Left ventricle myocardium superior (tissue), 1 donor: ENCODE measurements around the gene FGGY. TPM values are rescaled to one million over a fixed set of nuclear protein-coding genes. Genes with fewer than 3 reads are reported as not detected.

Experiments used
- ATAC-seq: fragments of 200-7000 bp; cut with Tn5 transposase; one replicate; pipeline ENCODE4 v1.9.1; 2020; ENCODE audit warnings: mild to moderate bottlenecking, moderate library complexity
- DNase-seq: peaks from one replicate; pipeline ENCODE4 v3.0.0-alpha.2; 2020
- intact Hi-C: fragments of 100-400 bp; cut with micrococcal nuclease; formaldehyde crosslinking; loops from one replicate; pipeline ENCODE4 v1.11.0; 2022
- total RNA-seq: library from RNA; stranded (reverse); fragmentation: NEBNext Ultra II Directional; extraction: Animal tissue kit (Norgen Biotek cat#: 25700); gene quantifications from one replicate; pipeline ENCODE4 v1.2.1, GENCODE V29; 2021
- donor health status: DM: no; HTN: yes; CAD: no; lungs with severe emphysema.

FGGY gene
- total RNA-seq, 1 donor from 2014 or later, result 29.7 TPM

GRCh38 chr1:59672851-59673572 is 376.1 kb downstream of the FGGY start:
- intact Hi-C loops, result no loop called here
- no peak for ATAC-seq

GRCh38 chr1:59673573-59674450 is 376.9 kb downstream of the FGGY start:
- ATAC-seq (no peak), DNase-seq (no peak)
- intact Hi-C loops, result no loop called here

More at GRCh38 chr1:59672851-59673572, 376.1 kb downstream of the FGGY start:
- no peak for DNase-seq

GRCh38 chr1:59674595-59674994 is 377.7 kb downstream of the FGGY start:
- intact Hi-C loops, result no loop called here
- no peak for DNase-seq

GRCh38 chr1:59675936-59676335 is 379.0 kb downstream of the FGGY start:
- ATAC-seq (no peak), DNase-seq (no peak)
- intact Hi-C loops, result no loop called here

More at GRCh38 chr1:59674595-59674994, 377.7 kb downstream of the FGGY start:
- ATAC-seq, result peak; percentile 63

- ATAC-seq, result peak; percentile 60
- intact Hi-C loops, result no loop called here
Measured at GRCh38 chr1:59678040-59678439, 381.1 kb downstream of the FGGY start.

GRCh38 chr1:59678493-59679228 is 381.8 kb downstream of the FGGY start:
- ATAC-seq (no peak), DNase-seq (no peak)
- intact Hi-C loops, result no loop called here

More at GRCh38 chr1:59678040-59678439, 381.1 kb downstream of the FGGY start:
- DNase-seq, result no peak

GRCh38 chr1:59680044-59680443 is 383.1 kb downstream of the FGGY start:
- intact Hi-C loops, result no loop called here
- DNase-seq, result no peak

GRCh38 chr1:59682396-59683080 is 385.6 kb downstream of the FGGY start:
- ATAC-seq (no peak), DNase-seq (no peak)
- intact Hi-C loops, result no loop called here

More at GRCh38 chr1:59680044-59680443, 383.1 kb downstream of the FGGY start:
- ATAC-seq, result no peak

GRCh38 chr1:59683197-59683596 is 386.3 kb downstream of the FGGY start:
- intact Hi-C loops, result no loop called here
- no peak for ATAC-seq
- no peak for DNase-seq

- intact Hi-C loops, result no loop called here
- ATAC-seq (no peak), DNase-seq (no peak)
Measured at GRCh38 chr1:59684698-59685097, 387.8 kb downstream of the FGGY start.

GRCh38 chr1:59685101-59685500 is 388.2 kb downstream of the FGGY start:
- intact Hi-C loops, result no loop called here
- no peak for DNase-seq
- no peak for ATAC-seq

- intact Hi-C loops, result no loop called here
- DNase-seq (no peak), ATAC-seq (no peak)
Measured at GRCh38 chr1:59685666-59686065, 388.8 kb downstream of the FGGY start.

- intact Hi-C loops, result no loop called here
- no peak for ATAC-seq
- no peak for DNase-seq
Measured at GRCh38 chr1:59686170-59686569, 389.3 kb downstream of the FGGY start.

- ATAC-seq (no peak), DNase-seq (no peak)
- intact Hi-C loops, result no loop called here
Measured at GRCh38 chr1:59686574-59686973, 389.7 kb downstream of the FGGY start.

- intact Hi-C loops, result no loop called here
- no peak for ATAC-seq
- DNase-seq, result no peak
Measured at GRCh38 chr1:59687081-59687480, 390.2 kb downstream of the FGGY start.

GRCh38 chr1:59688976-59689375 is 392.1 kb downstream of the FGGY start:
- intact Hi-C loops, result no loop called here
- no peak for ATAC-seq

GRCh38 chr1:59689730-59690129 is 392.8 kb downstream of the FGGY start:
- intact Hi-C loops, result loop anchor here (10.0 kb wide), 1 partner anchor 385 kb away; no protein-coding TSS in a partner anchor
- DNase-seq, result no peak
- ATAC-seq, result no peak

More at GRCh38 chr1:59688976-59689375, 392.1 kb downstream of the FGGY start:
- no peak for DNase-seq

GRCh38 chr1:59690171-59690930 is 393.5 kb downstream of the FGGY start:
- intact Hi-C loops, result loop anchor here (10.0 kb wide), 1 partner anchor 386 kb away; no protein-coding TSS in a partner anchor
- ATAC-seq (no peak), DNase-seq (no peak)
